HCEC 1CT (cell line): ENCODE measurements around the gene TMPRSS12.
"Not testable (repeated sequence)": the region's sequence is repeated elsewhere in the genome, so short reads cannot be mapped to it uniquely, and the experiment has no call there.

Experiments used
- DNase-seq: peaks from one replicate; pipeline ENCODE4 v3.0.0-alpha.2; 2017

The TMPRSS12 gene

DNA sequence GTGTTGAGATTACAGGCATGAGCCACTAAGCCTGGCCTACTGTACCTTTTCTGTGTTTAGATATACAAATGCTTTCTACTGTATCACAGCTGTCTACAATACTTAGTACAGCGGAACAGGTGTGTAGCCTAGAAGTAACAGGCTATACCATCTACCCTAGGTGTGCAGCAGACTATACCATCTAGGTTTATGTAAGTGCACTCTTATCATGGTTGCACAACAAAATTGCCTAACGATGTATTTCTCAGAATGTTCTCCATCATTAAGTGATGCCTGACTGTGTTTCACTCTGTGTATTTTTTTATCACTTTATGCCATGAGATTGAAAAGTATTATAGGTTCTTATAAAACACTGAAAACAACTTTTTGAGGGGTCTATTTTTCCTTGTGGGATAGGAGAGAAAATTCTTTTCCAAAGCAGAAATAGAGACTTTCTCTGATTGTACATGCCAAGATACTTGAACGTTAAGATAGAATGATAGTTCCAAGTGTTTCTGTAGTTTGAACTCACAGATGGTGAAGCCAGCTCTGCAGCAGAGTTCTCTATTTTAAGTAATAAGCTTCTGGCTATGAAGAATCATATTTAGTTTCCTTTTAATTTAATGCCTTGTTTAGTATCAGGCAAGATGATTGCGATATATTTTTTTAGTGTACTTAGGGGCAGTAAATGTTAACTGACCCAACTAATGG, 17.0 kb downstream of the TMPRSS12 start:
- no peak for DNase-seq

DNA sequence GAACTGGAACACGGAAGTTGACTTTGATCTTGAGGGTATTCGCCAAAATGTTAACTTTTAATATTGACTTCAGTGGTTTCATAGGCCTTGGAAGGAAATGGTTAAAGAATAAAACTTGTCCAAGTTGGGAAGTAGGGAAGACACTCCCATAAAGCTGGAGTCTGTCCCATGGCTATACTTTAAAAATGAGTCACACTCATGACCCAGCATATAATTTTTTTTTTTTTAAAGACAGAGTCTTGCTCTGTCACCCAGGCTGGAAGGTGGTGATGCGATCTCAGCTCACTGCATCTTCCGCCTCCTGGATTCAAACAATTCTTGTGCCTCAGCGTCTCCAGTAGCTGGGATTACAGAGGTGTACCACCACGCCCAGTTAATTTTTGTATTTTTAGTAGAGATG, 19.6 kb downstream of the TMPRSS12 start:
- peak; percentile 68 for DNase-seq

GRCh38 chr12:50865266-50865665, 22.5 kb downstream of the TMPRSS12 start:
- no peak for DNase-seq

GRCh38 chr12:50868881-50869280, 26.2 kb downstream of the TMPRSS12 start:
- DNase-seq: not testable (repeated sequence)

DNA sequence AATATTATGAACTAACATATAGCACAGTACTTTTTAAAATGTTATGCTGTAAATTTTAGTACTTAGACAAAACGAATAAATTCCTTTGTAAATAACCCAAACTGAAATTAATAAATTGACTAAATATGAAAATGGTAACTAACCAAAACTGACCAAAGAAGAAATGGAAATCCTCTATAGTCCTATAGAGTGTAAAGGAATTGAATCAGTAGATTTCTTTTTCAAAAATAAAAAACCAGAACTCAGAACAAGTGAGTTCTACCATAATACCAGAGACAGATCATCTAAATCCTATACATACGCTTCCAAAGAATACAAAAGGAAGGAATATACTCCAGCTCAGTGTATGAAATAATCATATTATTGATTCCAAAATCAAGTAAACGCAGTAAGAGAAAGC, 39.8 kb downstream of the TMPRSS12 start:
- DNase-seq: no peak

DNA sequence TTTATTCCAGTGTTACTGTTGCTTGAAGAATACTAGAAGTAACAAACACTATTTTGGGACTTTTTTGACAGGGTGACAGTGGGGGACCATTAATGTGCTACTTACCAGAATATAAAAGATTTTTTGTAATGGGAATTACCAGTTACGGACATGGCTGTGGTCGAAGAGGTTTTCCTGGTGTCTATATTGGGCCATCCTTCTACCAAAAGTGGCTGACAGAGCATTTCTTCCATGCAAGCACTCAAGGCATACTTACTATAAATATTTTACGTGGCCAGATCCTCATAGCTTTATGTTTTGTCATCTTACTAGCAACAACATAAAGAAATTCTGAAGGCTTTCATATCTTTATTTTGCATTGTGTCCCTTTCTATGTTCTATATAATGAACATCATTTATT, 44.5 kb downstream of the TMPRSS12 start:
- no peak for DNase-seq

- DNase-seq: no peak
Observed at GRCh38 chr12:50888666-50889065, 45.9 kb downstream of the TMPRSS12 start.

- DNase-seq: no peak
Observed at GRCh38 chr12:50894241-50894640, 51.5 kb downstream of the TMPRSS12 start.

- no peak for DNase-seq
Observed at GRCh38 chr12:50901685-50902113, 59.0 kb downstream of the TMPRSS12 start.

GRCh38 chr12:50908479-50908878, 65.8 kb downstream of the TMPRSS12 start:
- DNase-seq: not testable (repeated sequence)

- not testable (repeated sequence) for DNase-seq
Observed at GRCh38 chr12:50912361-50912760, 69.6 kb downstream of the TMPRSS12 start.

DNA sequence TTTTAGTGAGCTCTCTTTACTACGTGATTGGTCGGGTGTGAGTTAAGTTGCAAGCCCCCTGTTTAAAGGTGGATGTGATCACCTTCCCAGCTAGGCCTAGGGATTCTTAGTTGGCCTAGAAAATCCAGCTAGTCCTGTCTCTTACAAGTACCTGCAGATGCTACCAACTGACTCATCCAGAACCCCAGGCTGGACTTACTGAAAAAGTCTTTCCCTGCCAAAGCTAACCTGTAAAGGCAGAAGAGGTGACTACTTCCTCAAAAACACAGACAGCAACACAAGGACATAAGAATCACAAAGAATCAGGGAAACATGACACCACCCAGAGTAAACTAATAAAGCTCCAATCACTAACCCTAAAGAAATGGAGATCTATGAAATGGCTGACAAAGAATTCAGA, 70.5 kb downstream of the TMPRSS12 start:
- DNase-seq: no peak

DNA sequence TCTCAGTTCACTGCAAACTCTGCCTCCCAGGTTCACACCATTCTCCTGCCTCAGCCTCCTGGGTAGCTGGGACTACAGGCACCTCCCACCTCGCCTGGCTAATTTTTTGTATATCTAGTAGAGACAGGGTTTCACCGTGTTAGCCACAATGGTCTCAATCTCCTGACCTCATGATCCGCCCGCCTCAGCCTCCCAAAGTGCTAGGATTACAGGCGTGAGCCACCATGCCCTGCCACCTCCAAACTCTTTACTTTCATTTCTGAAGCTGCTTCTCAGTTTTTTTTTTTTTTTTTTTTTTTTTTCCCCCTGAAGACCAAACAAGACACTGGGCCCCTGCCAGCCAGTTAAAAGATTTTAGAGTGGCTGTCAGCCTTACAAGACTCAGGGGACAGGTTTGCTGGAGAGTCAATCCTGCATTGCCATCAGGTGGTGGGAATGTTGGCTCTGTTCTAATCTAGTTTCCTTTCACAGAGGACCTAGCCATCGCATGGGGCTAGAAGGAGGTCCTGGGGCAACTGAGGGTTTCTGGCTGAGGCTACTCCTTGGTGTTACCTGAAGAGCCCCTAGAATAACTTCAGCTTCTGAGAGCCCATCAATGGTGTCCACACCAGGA, 72.3 kb downstream of the TMPRSS12 start:
- DNase-seq: no peak

DNA sequence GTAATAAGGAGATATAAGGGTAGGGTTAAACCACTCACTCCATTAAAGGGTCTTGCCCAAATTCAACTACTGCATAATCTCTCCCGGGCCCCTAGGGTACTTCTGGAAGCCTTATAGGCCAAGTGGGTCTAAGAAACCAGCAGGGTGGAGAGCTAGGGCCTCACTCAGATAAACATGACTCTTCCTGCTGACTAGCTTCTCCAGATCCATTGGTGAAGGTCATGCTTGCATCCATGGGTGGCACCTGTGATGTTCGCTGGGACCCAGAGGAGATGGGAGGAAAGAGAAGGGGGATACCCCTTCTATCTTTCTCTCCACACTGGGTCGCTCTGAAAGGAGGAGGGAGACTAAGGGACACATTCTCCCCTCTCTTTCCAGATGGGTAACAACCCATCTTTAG, 73.6 kb downstream of the TMPRSS12 start:
- DNase-seq: no peak

GRCh38 chr12:50918584-50919316, 76.0 kb downstream of the TMPRSS12 start:
- DNase-seq: peak; percentile 12

DNA sequence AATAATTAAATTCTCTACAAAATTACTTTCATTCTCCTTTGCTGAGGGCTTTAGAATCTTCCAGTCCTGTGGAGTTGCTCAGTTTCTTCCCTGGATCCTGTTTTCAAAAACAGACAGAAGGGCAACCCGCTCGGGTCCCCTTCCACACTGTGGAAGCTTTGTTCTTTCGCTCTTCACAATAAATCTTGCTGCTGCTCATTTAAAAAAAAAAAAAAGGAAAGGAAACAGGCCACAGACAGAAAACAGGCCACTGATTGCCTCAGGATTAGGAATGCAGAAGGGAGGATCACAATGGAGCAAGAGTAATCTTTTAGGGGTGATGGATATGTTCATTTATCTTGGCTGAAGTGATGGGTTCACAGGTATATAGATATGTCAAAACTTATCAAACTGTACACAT, 80.1 kb downstream of the TMPRSS12 start:
- DNase-seq: peak; percentile 62

GRCh38 chr12:50923361-50924130, 80.8 kb downstream of the TMPRSS12 start:
- DNase-seq: no peak

DNA sequence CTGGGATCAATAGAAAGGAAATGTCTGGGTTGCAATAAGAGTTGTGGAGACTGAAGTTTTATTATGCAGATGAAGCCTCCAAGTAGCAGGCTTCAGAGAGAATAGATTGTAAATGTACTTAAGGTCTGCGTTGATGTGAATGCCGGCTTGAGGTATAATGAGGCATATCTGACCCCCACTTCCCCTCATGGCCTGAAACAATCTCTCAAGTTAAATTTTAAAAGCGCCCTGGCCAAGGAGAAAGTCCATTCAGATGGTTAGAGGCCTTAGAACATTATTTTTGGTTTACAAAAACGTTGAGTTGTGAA, 81.4 kb downstream of the TMPRSS12 start:
- peak; percentile 7 for DNase-seq

DNA sequence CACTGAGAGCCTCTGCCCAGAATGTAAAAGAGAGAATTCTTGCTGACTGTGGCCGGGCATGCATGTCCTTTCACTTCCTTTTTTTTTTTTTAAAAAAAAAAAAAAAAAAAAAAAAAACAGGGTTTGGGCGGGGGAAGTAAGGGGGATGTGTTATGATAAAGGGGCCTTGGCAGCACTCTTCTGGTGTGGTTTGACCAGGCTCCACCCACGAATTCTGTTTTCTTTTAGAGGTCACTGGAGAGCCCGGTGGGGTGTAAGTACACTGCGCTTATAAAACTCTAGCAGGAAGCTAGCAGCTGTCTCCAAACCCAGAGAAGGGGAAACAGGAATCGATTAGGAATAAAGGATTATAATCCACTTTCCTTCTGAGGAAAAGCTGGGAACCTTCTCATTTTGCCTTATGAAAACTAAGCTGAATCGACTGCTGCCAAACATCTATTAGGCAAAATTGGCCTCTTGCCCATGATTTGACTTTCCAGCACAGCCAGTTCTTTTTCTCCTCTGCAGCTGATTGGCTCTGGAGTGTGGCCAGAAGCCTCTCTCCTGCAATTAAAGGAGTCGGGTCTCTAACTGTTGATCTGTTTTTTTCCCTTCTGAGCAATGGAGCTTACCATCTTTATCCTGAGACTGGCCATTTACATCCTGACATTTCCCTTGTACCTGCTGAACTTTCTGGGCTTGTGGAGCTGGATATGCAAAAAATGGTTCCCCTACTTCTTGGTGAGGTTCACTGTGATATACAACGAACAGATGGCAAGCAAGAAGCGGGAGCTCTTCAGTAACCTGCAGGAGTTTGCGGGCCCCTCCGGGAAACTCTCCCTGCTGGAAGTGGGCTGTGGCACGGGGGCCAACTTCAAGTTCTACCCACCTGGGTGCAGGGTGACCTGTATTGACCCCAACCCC, 82.0 kb downstream of the TMPRSS12 start:
- peak; percentile 97 for DNase-seq

GRCh38 chr12:50925342-50925651, 82.6 kb downstream of the TMPRSS12 start:
- DNase-seq: no peak

- DNase-seq: no peak
Observed at GRCh38 chr12:50925920-50926319, 83.2 kb downstream of the TMPRSS12 start.

DNA sequence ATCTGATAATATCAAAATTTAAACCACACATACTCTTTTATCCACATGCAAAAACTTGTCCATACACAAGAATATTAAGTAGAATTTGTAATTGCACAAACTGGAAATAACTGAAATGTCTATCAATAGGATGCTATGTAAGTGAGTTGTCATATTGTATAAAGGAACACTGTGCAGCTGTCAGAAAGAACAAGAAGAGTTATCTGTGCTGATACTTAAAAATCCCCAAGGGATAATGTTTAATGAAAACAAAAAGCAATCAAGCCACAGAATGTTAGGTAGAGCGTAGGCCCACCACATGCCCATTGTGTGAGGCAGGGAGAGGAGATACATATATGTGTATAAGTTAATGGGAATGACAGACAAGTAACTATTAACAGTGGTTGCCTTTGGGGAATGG, 83.7 kb downstream of the TMPRSS12 start:
- DNase-seq: no peak

DNA sequence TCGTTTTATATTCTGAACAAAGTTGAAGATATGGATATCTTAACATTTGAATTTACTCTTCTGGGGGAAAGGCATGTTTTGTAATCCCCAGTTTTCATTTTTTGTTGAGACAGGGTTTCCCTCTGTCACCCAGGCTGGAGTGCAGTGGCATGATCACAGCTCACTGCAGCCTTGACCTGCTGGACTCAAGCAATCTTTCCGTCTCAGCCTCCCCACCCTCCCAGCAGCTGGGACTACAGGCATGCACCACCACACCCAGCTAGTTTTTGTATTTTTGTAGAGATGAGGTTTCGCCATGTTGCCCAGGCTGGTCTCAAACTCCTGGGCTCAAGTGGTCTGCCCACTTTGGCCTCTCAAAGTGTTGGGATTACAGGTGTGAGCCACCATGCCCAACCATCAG, 84.2 kb downstream of the TMPRSS12 start:
- not testable (repeated sequence) for DNase-seq
